ENCODE data around the gene AMOT. TPM values are rescaled to one million over a fixed set of nuclear protein-coding genes. Genes with fewer than 3 reads are reported as not detected.

Gene AMOT
- total and polyA plus RNA-seq, 2 of the 4 experiments (the other 2 are of a cell fraction): 4.7 to 9.1 TPM

- H3K27me3 ChIP-seq (ENCODE audit: control insufficient read depth, insufficient read depth, low read length): peaks cover 7% of the 10 kb centered on the region
- dilution Hi-C loops (cut with HindIII; ENCODE audit: low sequenced_read_pairs, unreplicated experiment): no loop called here
Observed at GRCh38 chrX:112789931-112790330, 50.7 kb downstream of the AMOT start.

More at GRCh38 chrX:112789931-112790330, 50.7 kb downstream of the AMOT start:
- Histone ChIP-seq H2BK20ac (ENCODE audit: low read depth, low read length) (no peak overlapping the region), H2BK5ac (ENCODE audit: low read depth, low read length, poor library complexity, severe bottlenecking) (no peak overlapping the region), H3K9ac (ENCODE audit: low read depth, low read length) (no peak overlapping the region), H4K5ac (ENCODE audit: low read depth, low read length) (no peak overlapping the region), H3K27ac (ENCODE audit: insufficient read depth, low read length) (no peak overlapping the region), H3K9me3 (ENCODE audit: control insufficient read depth, insufficient read depth, low read length) (no peaks in the 10 kb centered on the region), H4K91ac (ENCODE audit: insufficient read depth, low read depth, low read length) (no peak overlapping the region), H4K20me1 (ENCODE audit: insufficient read depth, low read length) (no peaks in the 10 kb centered on the region), H3K4ac (ENCODE audit: low read depth, low read length) (no peak overlapping the region), H2BK120ac (ENCODE audit: low read depth, low read length) (no peak overlapping the region), H4K8ac (ENCODE audit: low read depth in 2 of 2, low read length in 2 of 2) (no peak overlapping the region), H3K4me2 (ENCODE audit: low read depth, low read length) (no peak overlapping the region), H3K9me1 (ENCODE audit: insufficient read depth, low read length) (no peaks in the 10 kb centered on the region; the same call in 1 of the 2 replicates), H2AFZ (replicated peaks; ENCODE audit: low read length, poor library complexity) (no peak overlapping the region), H3K4me1 (ENCODE audit: control insufficient read depth, insufficient read depth, low read length) (no peaks in the 10 kb centered on the region), H3K18ac (ENCODE audit: low read depth, low read length) (no peak overlapping the region), H2AK5ac (ENCODE audit: low read depth, low read length) (no peak overlapping the region), H3K23ac (ENCODE audit: low read depth, low read length) (no peak overlapping the region), H3K4me3 (ENCODE audit: insufficient read depth, low read depth, low read length) (no peak overlapping the region), H2BK15ac (ENCODE audit: low read depth, low read length) (no peak overlapping the region), H3K79me1 (ENCODE audit: low read depth in 1 of 2, low read length in 2 of 2) (no peaks in the 10 kb centered on the region), H3K36me3 (ENCODE audit: control insufficient read depth, insufficient read depth, low read length) (peaks cover 4% of the 10 kb centered on the region; the same call in 1 of the 2 replicates), H3K14ac (replicated peaks; ENCODE audit: low read depth, low read length) (no peak overlapping the region), H2AK9ac (replicated peaks; ENCODE audit: low read depth, low read length, poor library complexity) (no peak overlapping the region), H3K56ac (ENCODE audit: extremely low read depth, insufficient read depth, low read length) (no peak overlapping the region)
- CTCF ChIA-PET: no interaction called here
- in situ Hi-C loops (cut with MboI; ENCODE audit: low sequenced_read_pairs) (no loop called here), intact Hi-C loops (cut with micrococcal nuclease) (no loop called here)
- DNase-seq (no peak), ATAC-seq (ENCODE audit: low read depth) (no peak)
- no TSS peak for BruUV-seq (replicated peaks)
- WGBS, 2 experiments (ENCODE audit: extremely low coverage in 2 of 2, insufficient read length in 1 of 2): no CpG with 5 or more reads among the region's 4 CpGs
- TF ChIP-seq SMC3 (IDR thresholded peaks at IDR 0.05; ENCODE audit: low read depth, low read length) (no peak), POLR2A (IDR thresholded peaks at IDR 0.05; ENCODE audit: low read depth, low read length) (no peak), RCOR1 (IDR thresholded peaks at IDR 0.05; ENCODE audit: insufficient replicate concordance, low read length) (no peak), CEBPB (IDR thresholded peaks at IDR 0.05; ENCODE audit: low read depth, low read length) (no peak), MAFK (IDR thresholded peaks at IDR 0.05; ENCODE audit: low read depth, low read length) (no peak), MXI1 (IDR thresholded peaks at IDR 0.05; ENCODE audit: borderline replicate concordance, low read depth, low read length) (no peak), CHD1 (IDR thresholded peaks at IDR 0.05; ENCODE audit: low read depth, low read length) (no peak), CTCF (conservative IDR thresholded peaks at IDR 0.05; ENCODE audit: low read depth, low read length) (no peak), RFX5 (IDR thresholded peaks at IDR 0.05; ENCODE audit: low read depth, low read length) (no peak), BHLHE40 (IDR thresholded peaks at IDR 0.05; ENCODE audit: low read depth, low read length) (no peak), RAD21 (IDR thresholded peaks at IDR 0.05; ENCODE audit: low read length) (no peak), MAZ (IDR thresholded peaks at IDR 0.05; ENCODE audit: borderline replicate concordance, low read depth, low read length) (no peak), FOS (IDR thresholded peaks at IDR 0.05; ENCODE audit: low read depth, low read length) (no peak), NFE2L2 (IDR thresholded peaks at IDR 0.05; ENCODE audit: low read depth, low read length) (no peak)
- TF ChIP-seq, protein P1, sequence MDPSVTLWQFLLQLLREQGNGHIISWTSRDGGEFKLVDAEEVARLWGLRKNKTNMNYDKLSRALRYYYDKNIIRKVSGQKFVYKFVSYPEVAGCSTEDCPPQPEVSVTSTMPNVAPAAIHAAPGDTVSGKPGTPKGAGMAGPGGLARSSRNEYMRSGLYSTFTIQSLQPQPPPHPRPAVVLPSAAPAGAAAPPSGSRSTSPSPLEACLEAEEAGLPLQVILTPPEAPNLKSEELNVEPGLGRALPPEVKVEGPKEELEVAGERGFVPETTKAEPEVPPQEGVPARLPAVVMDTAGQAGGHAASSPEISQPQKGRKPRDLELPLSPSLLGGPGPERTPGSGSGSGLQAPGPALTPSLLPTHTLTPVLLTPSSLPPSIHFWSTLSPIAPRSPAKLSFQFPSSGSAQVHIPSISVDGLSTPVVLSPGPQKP (IDR thresholded peaks at IDR 0.05; ENCODE audit: borderline replicate concordance, low read depth, low read length): no peak
- TF ChIP-seq, protein P2, sequence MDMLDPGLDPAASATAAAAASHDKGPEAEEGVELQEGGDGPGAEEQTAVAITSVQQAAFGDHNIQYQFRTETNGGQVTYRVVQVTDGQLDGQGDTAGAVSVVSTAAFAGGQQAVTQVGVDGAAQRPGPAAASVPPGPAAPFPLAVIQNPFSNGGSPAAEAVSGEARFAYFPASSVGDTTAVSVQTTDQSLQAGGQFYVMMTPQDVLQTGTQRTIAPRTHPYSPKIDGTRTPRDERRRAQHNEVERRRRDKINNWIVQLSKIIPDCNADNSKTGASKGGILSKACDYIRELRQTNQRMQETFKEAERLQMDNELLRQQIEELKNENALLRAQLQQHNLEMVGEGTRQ (IDR thresholded peaks at IDR 0.05; ENCODE audit: low read depth, low read length): no peak
- POLR2A ChIA-PET (ENCODE audit: unreplicated experiment): no interaction called here
